NCI-H2227 (cell line): ENCODE measurements around the gene OMP.

ENCODE experiments used
- DNase-seq: peaks from one replicate; lab custom pipeline; 2025; ENCODE audit not compliant: unreplicated experiment; lab: John Stamatoyannopoulos, UW

Gene OMP

GRCh38 chr11:77152846-77153245 is 50.2 kb downstream of the OMP start:
- no peak for DNase-seq
